K562 (cell line): ENCODE measurements around the gene SDHC. TPM values are rescaled to one million over a fixed set of nuclear protein-coding genes. Genes with fewer than 3 reads are reported as not detected.
"Not testable (repeated sequence)": the region's sequence is repeated elsewhere in the genome, so short reads cannot be mapped to it uniquely, and the experiment has no call there.

Experiments used
- ATAC-seq: fragments of 200-7000 bp; cut with Tn5 transposase; 3 replicates; pipeline ENCODE4 v1.9.1; 2020; ENCODE audit warnings: moderate library complexity
- BruUV-seq: library from RNA; stranded (reverse); fragments of 400-500 nt; replicated peaks from 2 replicates; lab custom pipeline; 2021; lab: Mats Ljungman, UMichigan
- CTCF ChIA-PET: fragments of 300-600 bp; formaldehyde crosslinking; extraction: SDS; loops from one replicate; lab custom pipeline; 2021; ENCODE audit warnings: low intra/inter-chr PET ratio; lab: Yijun Ruan, JAX
- POLR2A ChIA-PET: fragments of 300-600, 350-650 bp; sonication (Branson Sonifier 250); formaldehyde crosslinking; extraction: SDS; loops from one replicate; lab custom pipeline; 2021; ENCODE audit warnings: antibody characterized with exemption, inconsistent platforms; lab: Yijun Ruan, JAX
- DNase-seq, 4 experiments: peaks; one replicate each; pipeline versions ENCODE4 v3.0.0 to v3.0.0-alpha.2; 2011 to 2018; ENCODE audit warnings: low spot score in 3 of 4, mixed read lengths in 3 of 4; ENCODE audit errors: extremely low read depth in 1 of 4
- FAIRE-seq: peaks from 2 replicates; lab custom pipeline; 2011; peaks lifted over from hg19 to GRCh38; lab: Jason Lieb, UNC
- H2AFZ ChIP-seq: 2 replicates; pipeline ENCODE4 v1.6.0; 2011; ENCODE audit warnings: low read depth, low read length, control low read depth, inconsistent platforms
- H3K27ac ChIP-seq: fragments of 200-600 bp; 3 replicates; pipeline ENCODE4 v1.8.0; 2011; ENCODE audit warnings: low read depth, mild to moderate bottlenecking, control low read depth, inconsistent platforms, low read length, moderate library complexity, mixed read lengths; ENCODE audit errors: extremely low read depth
- H3K27me3 ChIP-seq, 2 experiments: fragments of 300-600 bp in 1 of 2; 2 replicates in 1 of 2; 3 replicates in 1 of 2; pipeline versions ENCODE4 v1.6.0 to v1.8.0; 2011; ENCODE audit warnings: inconsistent platforms in 2 of 2, low read length in 2 of 2, mild to moderate bottlenecking in 1 of 2, mixed read lengths in 1 of 2, moderate library complexity in 1 of 2; ENCODE audit not compliant: control insufficient read depth in 2 of 2, insufficient read depth in 2 of 2
- H3K36me3 ChIP-seq: fragments of 300-600 bp; 3 replicates; pipeline ENCODE4 v1.8.0; 2011; ENCODE audit warnings: mild to moderate bottlenecking, low read length, inconsistent platforms; ENCODE audit not compliant: control insufficient read depth, insufficient read depth
- H3K4me1 ChIP-seq, 2 experiments: fragments of 200-600 bp in 1 of 2; replicated peaks in 1 of 2; 2 replicates in 1 of 2; 3 replicates in 1 of 2; pipeline versions ENCODE4 v1.5.1 to v1.8.0; 2011; ENCODE audit warnings: inconsistent platforms in 2 of 2, low read length in 2 of 2, mild to moderate bottlenecking in 1 of 2, mixed read lengths in 1 of 2, moderate library complexity in 1 of 2; ENCODE audit not compliant: control insufficient read depth in 2 of 2, insufficient read depth in 2 of 2
- H3K4me2 ChIP-seq: 2 replicates; pipeline ENCODE4 v1.6.1; 2011; ENCODE audit warnings: low read length, control low read depth, inconsistent platforms, mixed read lengths; ENCODE audit not compliant: insufficient read depth
- H3K4me3 ChIP-seq: fragments of 200-600 bp; sonication (generic), shearing (Covaris generic); 2 replicates; pipeline ENCODE4 v1.5.1; 2016; ENCODE audit warnings: control low read depth, inconsistent platforms
- H3K79me2 ChIP-seq: fragments of 200-600 bp; 3 replicates; pipeline ENCODE4 v1.8.0; 2011; ENCODE audit warnings: low read length, inconsistent platforms; ENCODE audit not compliant: control insufficient read depth, insufficient read depth
- H3K9ac ChIP-seq, 2 experiments: 2 replicates each; pipeline versions ENCODE4 v1.6.0 to v1.6.1; 2011; ENCODE audit warnings: low read depth in 2 of 2, low read length in 2 of 2, control low read depth in 1 of 2, inconsistent platforms in 1 of 2, mild to moderate bottlenecking in 1 of 2, mixed read lengths in 1 of 2; ENCODE audit not compliant: insufficient read depth in 1 of 2
- H3K9me1 ChIP-seq: one replicate; pipeline ENCODE4 v1.6.0; 2011; ENCODE audit warnings: inconsistent platforms, mild to moderate bottlenecking, low read length, moderate library complexity; ENCODE audit not compliant: control insufficient read depth, insufficient read depth
- H3K9me3 ChIP-seq: replicated peaks from 2 replicates; pipeline ENCODE4 v1.5.1; 2011; ENCODE audit warnings: low read depth, low read length, inconsistent platforms; ENCODE audit not compliant: control insufficient read depth, insufficient read depth
- H4K20me1 ChIP-seq: replicated peaks from 2 replicates; pipeline ENCODE4 v1.6.1; 2011; ENCODE audit warnings: low read length, inconsistent platforms, mixed read lengths; ENCODE audit not compliant: control insufficient read depth, insufficient read depth
- BHLHE40 ChIP-seq: IDR thresholded peaks from 2 replicates; pipeline ENCODE4 v1.6.1; 2011; ENCODE audit warnings: low read length, improper control_type of control experiment
- CBFA2T2 ChIP-seq: fragments of 450-650 bp; conservative IDR thresholded peaks from 2 replicates; pipeline ENCODE4 v1.6.1; 2017; ENCODE audit warnings: mild to moderate bottlenecking
- FOXK1 ChIP-seq: sonication (generic); formaldehyde crosslinking; IDR thresholded peaks from 2 replicates; pipeline ENCODE4 v1.8.0; 2022; ENCODE audit warnings: missing genetic modification reagents, mild to moderate bottlenecking, borderline replicate concordance
- HDAC8 ChIP-seq: fragments of 450-650 bp; IDR thresholded peaks from 2 replicates; pipeline ENCODE4 v1.6.1; 2016; ENCODE audit warnings: mild to moderate bottlenecking, missing genetic modification characterization, moderate library complexity, missing compliant biosample characterization
- HNRNPLL ChIP-seq: fragments of 200-400 bp; formaldehyde crosslinking; IDR thresholded peaks from 2 replicates; pipeline ENCODE4 v1.6.1; 2017; ENCODE audit warnings: low read length, low read depth, mild to moderate bottlenecking; ENCODE audit not compliant: poor library complexity, severe bottlenecking
- MAZ ChIP-seq, 2 experiments: fragments of 450-650 bp in 1 of 2; sonication (generic) in 1 of 2; formaldehyde crosslinking; IDR thresholded peaks in 1 of 2; conservative IDR thresholded peaks in 1 of 2; 2 replicates each; pipeline versions ENCODE4 v1.4.0 to v1.5.0; 2020; ENCODE audit warnings: mild to moderate bottlenecking in 1 of 2, missing genetic modification reagents in 1 of 2
- ZBED1 ChIP-seq: IDR thresholded peaks from 2 replicates; pipeline ENCODE4 v1.6.1; 2014
- ZBTB40 ChIP-seq, 2 experiments: fragments of 450-650 bp in 1 of 2; sonication (generic) in 1 of 2; formaldehyde crosslinking in 1 of 2; IDR thresholded peaks; 2 replicates each; pipeline versions ENCODE4 v1.7.1 to v1.9.0; 2016 to 2022; ENCODE audit warnings: inconsistent platforms in 1 of 2, mild to moderate bottlenecking in 1 of 2, missing genetic modification reagents in 1 of 2
- WGBS: fragments of 100-300 bp; shearing (Covaris generic); methylation state at CpG from one replicate; pipeline ENCODE4 v1.1.6; 2016; ENCODE audit warnings: low coverage, mixed read lengths; ENCODE audit not compliant: insufficient coverage; ENCODE audit errors: missing lambda C conversion rate; 5-methylcytosine and 5-hydroxymethylcytosine counted together
- in situ Hi-C: fragments of 300-500 bp; cut with MboI; formaldehyde crosslinking; loops from 4 replicates; pipeline ENCODE4 v1.15.0; 2018; ENCODE audit warnings: inconsistent platforms, mixed read lengths
- intact Hi-C: fragments of 100-400 bp; cut with micrococcal nuclease; formaldehyde crosslinking; loops from 2 replicates; pipeline ENCODE4 v1.14.2; 2022
- polyA plus RNA-seq, 8 experiments: library from polyadenylated mRNA; depleted of rRNA in 4 of 8; stranded (reverse) in 5 of 8; unstranded in 3 of 8; fragments of >200 nt; fragmentation: Nextera tagmentation in 2 of 8; fragmentation: Illumina TruSeq in 1 of 8; extraction: Ambion mirVana in 2 of 8; extraction: Trizol in 1 of 8; gene quantifications; 2 replicates each; pipeline versions ENCODE4 v1.2.1 to v1.2.3, GENCODE V29; 2011 to 2014; ENCODE audit warnings: inconsistent platforms in 1 of 8, missing spikeins in 1 of 8
- total RNA-seq, 7 experiments: library from RNA; depleted of rRNA in 6 of 7; stranded (reverse); fragments of >200 nt in 6 of 7; fragmentation: Illumina TruSeq in 2 of 7; extraction: Trizol in 2 of 7; gene quantifications; 2 replicates each; pipeline versions ENCODE4 v1.2.1 to v1.2.3, GENCODE V29; 2011 to 2021; ENCODE audit warnings: low replicate concordance in 1 of 7

The SDHC gene
- total and polyA plus RNA-seq, 9 of the 15 experiments (the other 6 are each of a cell fraction or from before 2014, with no cell fraction given), result 7.7 to 309 (median 174) TPM

GRCh38 chr1:161390559-161390858 is 76.3 kb downstream of the SDHC start (continued):
- peak; percentile 54 for TF ChIP-seq ZBTB40 (IDR thresholded peaks at IDR 0.05)
- no peak for TF ChIP-seq ZBTB40 (CRISPR knock-in tag; IDR thresholded peaks at IDR 0.05)
- peak; percentile 1; the same call in 1 of the 2 replicates for TF ChIP-seq HDAC8
- peak; percentile 72 for TF ChIP-seq HNRNPLL
- 0 out of 2 replicates have a peak, but pooled peaks have one; percentile 29 for TF ChIP-seq ZBED1
- TF ChIP-seq CBFA2T2, result no peak
- TF ChIP-seq BHLHE40, result no peak
- 0 out of 2 replicates have a peak, but pooled peaks have one; percentile 40 for TF ChIP-seq FOXK1
- 0 out of 4 replicates have a peak, but pooled peaks of 1 of the 2 experiments have one; percentile 20 for TF ChIP-seq MAZ (CRISPR knock-in tag; conservative IDR thresholded peaks at IDR 0.05 in 1 of 2, IDR thresholded peaks at IDR 0.05 in 1 of 2)

- H3K4me1 ChIP-seq, result peaks cover 9 to 13% of the 10 kb centered on the region in 2 experiments; a peak in 3 of 5 replicates
- FAIRE-seq, H3K27me3 ChIP-seq, H3K9me1 ChIP-seq, H3K4me2 ChIP-seq, H3K9me3 ChIP-seq, H3K4me3 ChIP-seq, ATAC-seq, H3K27ac ChIP-seq, BruUV-seq, H3K9ac ChIP-seq, H3K79me2 ChIP-seq, H4K20me1 ChIP-seq, intact Hi-C loops, in situ Hi-C loops, DNase-seq, H3K36me3 ChIP-seq, CTCF ChIA-PET, H2AFZ ChIP-seq: not testable (repeated sequence)
- POLR2A ChIA-PET, result interaction anchor here (0.7 to 1.0 kb wide), 2 partner anchors 9 to 12 kb away, joined by 3 read pairs; no protein-coding TSS in a partner anchor
- WGBS, result 89% methylated on average over 7 of the region's 7 CpGs
Measured at GRCh38 chr1:161391136-161391535, 77.0 kb downstream of the SDHC start.
